GM10847 (cell line): ENCODE data around the gene MMP24.

Experiments
- POLR2A ChIP-seq: IDR thresholded peaks from 2 replicates; pipeline ENCODE4 v1.6.1; 2011; ENCODE audit not compliant: insufficient read length; ENCODE audit errors: extremely low read depth

MMP24 gene

DNA sequence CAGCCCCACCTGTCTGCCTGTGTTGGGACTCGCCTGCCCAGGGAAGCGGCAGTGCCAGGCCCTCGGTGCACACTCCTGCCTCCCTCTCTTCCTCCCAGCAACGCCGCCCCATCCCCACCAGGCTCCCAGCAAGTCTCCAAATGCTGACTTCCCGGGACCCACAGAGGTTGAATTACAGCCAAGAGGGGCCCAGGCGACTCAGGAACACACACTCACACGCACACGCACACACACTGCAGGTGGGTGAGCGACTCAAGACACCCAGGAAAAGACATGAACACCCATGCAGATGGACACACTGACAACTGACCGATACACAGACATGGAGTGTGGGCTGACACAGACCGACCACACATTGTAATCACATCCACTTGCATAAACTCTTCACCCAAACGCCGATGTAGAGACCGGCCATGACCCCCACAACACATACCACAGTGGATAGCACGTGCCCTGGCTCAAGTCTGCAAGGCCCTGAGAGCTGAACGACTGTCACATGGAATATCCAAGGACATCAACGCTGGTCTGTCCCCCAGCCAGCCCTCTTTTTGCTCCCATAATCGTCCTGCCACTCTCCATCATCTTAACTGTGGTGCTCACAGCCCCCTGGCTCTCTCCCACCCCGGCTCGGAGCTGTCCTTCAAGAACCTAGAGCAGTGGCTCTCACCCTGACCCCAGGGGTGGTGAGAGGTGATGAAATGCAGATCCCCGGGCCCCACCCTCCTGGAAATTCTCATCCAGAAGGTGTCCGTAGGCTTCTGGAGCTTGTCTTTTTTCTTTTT lies 66.2 kb downstream of the MMP24 start:
- no peak for TF ChIP-seq POLR2A

DNA sequence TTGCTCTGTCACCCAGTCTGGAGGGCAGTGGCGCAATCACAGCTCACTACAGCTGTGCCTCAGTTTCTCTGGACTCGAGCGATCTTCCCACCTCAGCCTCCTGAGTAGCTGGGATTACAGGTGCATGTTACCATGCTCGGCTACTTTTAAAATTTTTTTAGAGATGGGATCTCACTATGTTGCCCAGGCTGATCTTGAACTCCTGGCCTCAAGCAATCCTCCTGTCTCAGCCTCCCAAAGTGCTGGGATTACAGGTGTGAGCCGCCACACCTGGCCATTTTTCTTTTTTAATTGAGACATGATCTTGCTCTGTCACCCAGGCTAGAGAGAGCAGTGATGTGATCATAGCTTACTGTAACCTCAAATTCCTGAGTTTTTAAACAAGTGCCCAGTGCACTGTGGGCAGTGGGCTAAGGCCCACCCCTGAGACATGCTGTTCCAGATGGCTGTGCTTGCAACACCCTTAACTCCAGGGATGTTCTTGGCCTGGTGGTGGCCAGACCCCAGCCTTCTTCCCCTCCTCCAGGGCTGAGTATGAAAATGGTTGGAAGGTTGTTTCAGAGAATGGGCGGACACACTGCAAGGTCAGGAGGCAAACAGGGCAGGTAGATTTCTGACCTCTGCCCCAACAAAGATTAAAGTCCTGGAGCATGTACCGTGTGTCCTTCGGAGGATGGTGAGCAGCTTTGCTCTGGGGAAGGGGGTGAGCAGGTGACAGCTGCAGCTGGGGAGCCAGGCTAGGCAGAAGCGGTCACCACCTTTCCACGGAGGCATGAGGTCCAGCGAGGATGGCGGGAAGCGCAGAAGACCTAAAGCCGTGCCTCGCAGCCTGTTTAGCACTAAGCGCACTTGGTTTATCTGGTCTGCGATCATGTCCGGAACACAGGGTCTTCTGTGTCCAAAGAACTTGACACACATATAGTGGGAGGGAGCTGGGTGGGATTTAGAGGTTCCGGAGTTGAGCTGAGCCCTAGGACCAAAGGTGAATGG lies 67.1 kb downstream of the MMP24 start:
- no peak for TF ChIP-seq POLR2A

DNA sequence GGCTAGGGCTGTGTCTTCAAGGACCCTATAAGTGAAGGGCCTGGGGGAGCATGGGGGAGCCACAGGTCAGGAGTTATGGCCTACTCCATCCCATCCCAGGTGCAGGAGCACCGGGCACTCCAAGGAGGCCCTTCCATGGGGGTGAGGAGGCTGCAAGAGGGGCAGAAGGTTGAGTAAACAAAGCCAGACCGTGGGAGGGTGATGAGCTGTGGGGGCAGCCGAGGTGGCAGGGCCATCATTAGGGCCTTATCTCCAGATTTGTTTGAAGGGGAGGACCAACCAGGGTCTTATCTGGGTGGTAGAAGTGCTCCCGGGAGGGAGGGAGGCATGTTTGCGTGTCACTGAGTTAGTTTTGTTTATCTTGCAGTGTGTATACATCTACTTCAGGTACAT lies 67.8 kb downstream of the MMP24 start:
- TF ChIP-seq POLR2A = no peak

DNA sequence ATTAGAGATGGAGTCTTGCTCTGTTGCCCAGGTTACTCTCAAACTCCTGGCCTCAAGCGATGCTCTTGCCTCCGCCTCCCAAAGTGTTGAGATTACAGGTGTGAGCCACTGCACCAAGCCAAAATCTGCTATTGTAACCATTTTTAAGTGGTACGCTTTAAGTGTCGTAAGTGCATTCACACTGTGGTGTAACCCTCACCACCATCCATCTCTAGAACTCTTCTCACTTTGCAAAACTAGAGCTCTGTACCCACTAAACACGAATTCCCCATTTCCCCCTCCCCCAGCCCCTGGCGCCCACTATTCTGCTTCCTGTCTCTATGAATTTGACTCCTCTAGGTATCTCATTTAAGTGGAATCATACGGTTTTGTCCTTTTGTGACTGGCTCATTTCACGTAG lies 68.6 kb downstream of the MMP24 start:
- TF ChIP-seq POLR2A = no peak

DNA sequence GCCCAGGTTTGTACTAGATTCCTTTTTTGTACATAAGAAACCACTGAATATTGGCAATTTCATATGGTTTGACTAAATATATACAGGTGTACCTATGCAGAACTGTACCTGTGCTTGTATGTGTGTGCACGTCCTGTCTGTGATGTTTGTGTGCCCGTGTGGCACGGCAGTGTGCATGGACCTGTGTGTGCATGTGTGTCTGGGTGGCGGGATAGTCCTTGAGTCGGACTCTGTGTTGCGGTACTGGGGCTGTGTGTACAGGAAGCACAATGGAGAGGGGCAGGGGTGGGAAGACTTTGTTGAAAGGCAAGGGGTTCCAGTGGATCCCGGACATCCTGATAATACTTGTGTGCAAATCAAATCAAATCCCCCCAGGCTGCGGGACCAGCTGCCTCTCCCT lies 69.2 kb downstream of the MMP24 start:
- TF ChIP-seq POLR2A = no peak

DNA sequence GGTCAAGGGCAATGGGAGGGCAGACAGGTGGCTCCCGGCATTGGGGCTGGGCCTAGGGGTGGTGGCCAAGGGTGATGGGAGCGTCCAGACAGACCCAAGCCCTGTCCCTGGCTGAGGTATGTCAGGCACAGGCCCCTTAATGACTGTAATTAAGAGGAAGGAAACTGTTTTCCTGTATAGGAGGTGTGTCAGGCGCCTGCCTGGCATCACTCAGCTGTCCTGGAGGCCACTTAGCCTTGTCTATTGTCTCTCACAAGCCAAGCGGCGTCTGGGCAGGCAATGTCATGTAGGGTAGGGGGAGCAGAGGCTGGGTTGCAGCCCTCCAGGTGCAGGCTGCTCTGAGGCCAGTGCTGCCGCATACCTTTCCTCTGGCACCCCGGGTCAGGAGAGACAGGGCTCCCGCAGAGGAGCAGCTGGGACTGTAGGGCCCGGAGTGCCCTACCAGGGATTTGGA lies 69.6 kb downstream of the MMP24 start:
- no peak for TF ChIP-seq POLR2A

DNA sequence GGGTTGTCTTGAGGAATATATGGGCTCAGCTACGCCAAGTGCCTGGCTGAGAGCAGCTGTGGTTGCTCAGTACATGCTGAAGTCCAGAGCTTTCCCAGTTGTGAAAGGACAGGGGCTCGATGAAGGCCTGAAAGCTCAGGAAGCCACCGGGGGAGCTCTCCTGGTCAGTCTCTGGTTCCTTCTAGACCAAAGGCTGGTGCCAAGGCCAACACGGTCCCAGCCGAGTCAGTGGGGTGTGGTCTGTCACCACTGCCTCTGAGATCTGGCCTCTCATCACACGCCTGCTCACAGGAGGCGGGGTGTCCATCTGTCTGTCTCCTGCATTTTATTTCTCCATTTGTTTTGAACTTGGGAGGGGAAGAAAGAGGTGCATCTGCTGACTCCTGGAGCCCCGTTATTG lies 70.7 kb downstream of the MMP24 start:
- TF ChIP-seq POLR2A = no peak

DNA sequence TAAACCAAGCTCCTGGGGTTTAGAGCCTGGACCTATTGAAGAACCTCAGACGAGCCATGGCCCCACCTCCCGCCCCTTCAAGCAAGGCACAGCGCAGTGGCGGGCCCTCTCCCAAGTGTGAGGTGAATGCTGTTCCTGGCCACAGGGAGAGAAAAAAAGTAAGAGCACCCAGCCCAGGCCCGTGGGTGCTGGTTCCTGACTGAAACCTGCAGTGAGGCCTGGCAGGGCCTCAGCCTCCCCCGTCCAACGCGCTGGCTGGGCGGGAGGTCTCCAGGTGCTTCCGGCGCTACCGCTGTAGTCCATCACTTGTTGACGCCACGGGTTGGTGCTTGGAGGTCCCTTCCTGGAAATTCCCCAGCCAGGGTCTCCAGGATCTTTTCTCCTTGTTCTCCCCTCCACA lies 71.2 kb downstream of the MMP24 start:
- TF ChIP-seq POLR2A = no peak

DNA sequence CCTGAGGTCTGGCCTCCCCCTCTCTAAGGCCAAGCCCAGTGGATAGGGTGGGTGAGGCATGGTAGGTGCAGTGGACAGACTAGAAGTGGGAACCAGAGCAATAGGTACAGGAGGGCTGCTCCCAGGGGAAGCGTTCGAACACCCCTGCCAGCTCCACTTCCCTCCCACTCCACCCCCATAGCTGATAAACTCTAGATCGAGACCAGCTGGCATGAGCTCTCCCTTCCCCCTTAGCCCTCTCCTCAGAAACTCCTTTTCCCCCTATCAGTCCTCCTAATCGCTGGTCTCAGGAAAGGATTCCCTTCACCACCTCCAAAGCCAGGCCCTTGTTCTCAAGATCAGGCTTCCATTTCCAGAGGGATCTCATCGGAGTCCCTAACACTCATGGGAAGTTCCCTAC lies 71.8 kb downstream of the MMP24 start:
- no peak for TF ChIP-seq POLR2A

DNA sequence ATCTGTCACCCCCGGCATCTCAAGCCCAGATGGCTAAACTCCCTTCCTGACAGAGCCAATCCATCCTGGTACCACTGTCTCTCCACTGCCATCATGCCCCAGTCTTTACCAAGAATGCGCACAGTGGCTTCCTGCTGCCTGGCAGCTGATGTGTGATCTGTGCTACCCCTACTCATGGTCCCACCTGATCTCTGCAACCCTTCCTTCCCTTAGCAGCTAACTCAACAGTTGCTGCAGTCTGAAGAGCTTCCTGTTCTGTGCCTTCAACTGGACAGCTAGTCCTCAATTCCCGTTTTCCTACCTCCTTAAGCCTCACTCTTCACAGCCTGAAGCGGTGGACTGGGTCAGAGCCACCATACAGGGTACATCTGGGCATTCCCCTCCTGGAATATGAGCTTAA lies 73.3 kb downstream of the MMP24 start:
- TF ChIP-seq POLR2A = no peak

DNA sequence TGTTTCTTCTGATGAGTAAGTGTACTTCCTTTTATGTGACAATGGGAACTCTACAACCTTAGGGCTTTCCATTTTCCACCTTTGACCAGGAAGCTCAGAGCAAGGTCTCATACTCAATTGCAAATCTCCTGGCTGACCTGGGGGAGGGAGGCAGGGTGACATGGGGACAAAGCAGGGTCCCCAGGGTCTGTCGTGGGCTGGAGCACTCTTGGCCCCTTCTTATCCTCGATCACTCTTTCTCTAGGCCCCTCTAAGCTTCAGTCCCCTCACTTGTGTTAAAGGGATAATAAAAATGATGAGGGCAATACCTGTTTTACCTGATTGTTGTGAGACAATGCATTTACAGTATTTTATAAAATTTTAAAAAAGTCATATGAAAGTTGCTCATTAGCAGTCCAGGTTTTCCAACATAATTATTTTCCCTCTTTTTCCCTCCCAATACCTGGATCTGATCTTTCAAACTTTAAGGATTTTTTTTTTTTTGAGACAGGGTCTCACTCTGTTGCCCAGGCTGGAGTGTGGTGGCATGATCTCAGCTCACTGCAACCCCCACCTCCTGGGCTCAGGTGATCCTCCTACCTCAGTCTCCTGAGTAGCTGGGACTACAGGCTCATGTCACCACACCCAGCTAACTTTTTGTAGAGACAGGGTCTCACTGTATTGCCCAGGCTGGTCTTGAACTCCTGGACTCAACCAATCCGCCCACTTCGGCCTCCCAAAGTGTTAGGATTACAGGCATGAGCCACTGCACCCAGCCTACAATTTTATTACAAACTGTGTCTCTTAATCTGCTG lies 74.2 kb downstream of the MMP24 start:
- TF ChIP-seq POLR2A = no peak

DNA sequence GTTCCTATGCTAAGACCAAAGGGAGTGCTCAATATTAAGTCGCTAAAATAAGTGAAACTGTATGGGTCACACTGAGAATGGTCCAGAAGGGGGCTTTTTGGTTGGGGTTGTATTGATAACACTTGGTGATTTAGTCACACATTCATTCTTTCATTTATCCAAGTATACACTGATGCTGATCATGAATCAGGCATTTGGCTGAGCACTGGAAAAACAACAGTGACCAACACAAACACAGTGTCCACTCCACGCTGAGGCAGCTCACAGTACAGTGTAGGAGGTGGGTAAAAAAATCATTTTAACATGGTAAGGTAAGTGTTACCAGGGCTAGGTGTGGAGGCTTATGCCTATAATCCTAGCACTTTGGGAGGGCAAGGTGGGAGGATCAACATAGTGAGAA lies 74.9 kb downstream of the MMP24 start:
- TF ChIP-seq POLR2A = no peak

DNA sequence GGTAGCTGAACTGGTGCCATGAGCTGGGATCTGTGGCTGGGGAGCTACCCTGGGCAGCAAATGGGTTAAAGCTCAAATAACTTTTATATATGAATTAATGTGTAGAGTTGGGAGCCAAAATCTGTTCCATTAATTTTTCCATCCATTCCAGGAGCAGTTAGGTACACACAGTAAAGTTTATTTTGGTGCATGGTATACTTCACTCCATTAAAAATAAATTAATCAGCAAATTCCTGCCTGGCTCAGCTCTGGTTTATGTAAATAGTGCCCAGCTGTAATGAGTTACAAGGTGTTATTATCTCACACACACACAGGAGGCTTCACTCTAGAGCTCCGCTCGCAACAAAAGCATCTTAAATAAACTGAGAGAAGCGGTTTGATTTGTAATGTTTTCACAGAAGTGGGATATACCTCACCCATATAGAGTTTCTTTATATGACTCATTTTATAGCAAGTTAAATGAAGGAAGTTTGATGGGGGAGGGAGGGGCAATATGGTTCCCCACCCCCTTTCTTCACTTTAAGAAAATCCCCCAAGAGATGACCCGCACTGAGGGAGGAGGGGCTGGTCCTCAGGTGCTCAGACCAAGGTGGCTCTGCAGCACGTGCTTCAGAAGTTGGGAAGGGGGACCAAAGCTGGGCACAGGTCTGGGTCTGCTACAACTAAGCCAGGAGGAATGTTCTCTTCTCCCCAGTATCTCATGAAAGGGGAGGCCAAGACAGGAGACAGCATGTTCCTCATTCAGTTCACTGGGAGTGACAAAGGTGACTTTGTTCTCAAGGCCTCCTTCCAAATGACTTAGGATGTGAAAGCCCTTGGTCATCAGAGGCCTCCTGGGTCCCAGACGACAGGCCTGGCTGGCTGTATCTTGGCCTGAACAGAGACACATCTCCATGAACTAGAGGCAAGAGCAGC lies 76.2 kb downstream of the MMP24 start:
- TF ChIP-seq POLR2A = no peak

DNA sequence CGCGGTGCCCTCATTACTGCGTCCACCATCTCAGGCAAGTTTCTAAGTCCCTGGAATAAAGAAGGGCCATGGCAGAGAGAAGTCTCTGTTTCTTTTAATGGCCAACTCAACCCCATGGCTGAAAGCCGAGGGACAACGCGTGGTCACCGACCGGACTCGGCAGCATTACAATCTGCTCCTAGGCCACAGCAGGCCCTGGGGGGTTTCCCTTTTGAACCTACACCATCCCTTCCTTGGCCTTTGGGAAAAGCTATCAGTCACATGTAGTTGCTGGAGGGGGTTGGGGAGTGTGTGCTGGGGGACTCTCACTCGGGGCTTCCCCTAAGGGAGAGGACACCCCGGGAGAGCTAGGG lies 76.9 kb downstream of the MMP24 start:
- TF ChIP-seq POLR2A = no peak
